ENCODE data around the gene RLN3. TPM values are rescaled to one million over a fixed set of nuclear protein-coding genes. Genes with fewer than 3 reads are reported as not detected.

The RLN3 gene
- total RNA-seq, 1 donor from 2014 or later: not detected

Other genes with a start within 250 kb of the RLN3 start
- 13.2 and 39.3 TPM in 2 replicates for gene ZSWIM4, start 232.7 kb upstream of the RLN3 start, total RNA-seq
- not detected in 2 replicates for gene NANOS3, start 151.0 kb upstream of the RLN3 start, total RNA-seq
- 0.25 and 0.35 TPM in 2 replicates for gene BRME1, start 122.0 kb upstream of the RLN3 start, total RNA-seq
- gene CC2D1A, start 121.9 kb upstream of the RLN3 start, total RNA-seq: 4.9 and 18.1 TPM in 2 replicates
- gene PODNL1, start 89.7 kb upstream of the RLN3 start, total RNA-seq: 0.17 and 0.89 TPM in 2 replicates
- 10.9 and 15.0 TPM in 2 replicates for gene DCAF15, start 75.6 kb upstream of the RLN3 start, total RNA-seq
- gene RFX1, start 21.8 kb upstream of the RLN3 start, total RNA-seq: 1.6 and 11.6 TPM in 2 replicates
- 4.7 and 14.1 TPM in 2 replicates for gene IL27RA, start 3.6 kb downstream of the RLN3 start, total RNA-seq
- gene PALM3, start 33.9 kb downstream of the RLN3 start, total RNA-seq: 0.35 and 0.70 TPM in 2 replicates
- gene MISP3, start 44.6 kb downstream of the RLN3 start, total RNA-seq: 1.3 and 1.6 TPM in 2 replicates
- not detected in 2 replicates for gene C19orf67, start 57.6 kb downstream of the RLN3 start, total RNA-seq
- gene SAMD1, start 62.6 kb downstream of the RLN3 start, total RNA-seq: 13.2 and 35.0 TPM in 2 replicates
- 19.1 and 62.4 TPM in 2 replicates for gene PRKACA, start 89.6 kb downstream of the RLN3 start, total RNA-seq
- 1.1 and 13.7 TPM in 2 replicates for gene ASF1B, start 108.4 kb downstream of the RLN3 start, total RNA-seq
- 0.87 and 14.8 TPM in 2 replicates for gene ADGRL1, start 178.0 kb downstream of the RLN3 start, total RNA-seq

Measured in renal cortical epithelial cell (primary cell).